ENCODE data around the gene TRAPPC10.

The TRAPPC10 gene

GRCh38 chr21:44012474-44013379, 618 bp downstream of the TRAPPC10 start:
- peak overlapping the region; percentile 64 for H3K4me2 ChIP-seq (ENCODE audit: low read length)
- H3K79me2 ChIP-seq (ENCODE audit: control insufficient read depth, low read length) = peaks cover 62% of the 10 kb centered on the region
- peak overlapping the region; percentile 63 for H3K27ac ChIP-seq (ENCODE audit: low read depth, low read length)
- H3K27me3 ChIP-seq (ENCODE audit: control insufficient read depth, low read length) = no peaks in the 10 kb centered on the region
- peak overlapping the region; percentile 80 for H3K4me3 ChIP-seq (ENCODE audit: low read length)
- no peak; the same call in 1 of the 2 replicates for TF ChIP-seq EZH2phosphoT487 (IDR thresholded peaks at IDR 0.05; ENCODE audit: borderline replicate concordance, low read length)
- peak; percentile 55 for TF ChIP-seq CTCF (IDR thresholded peaks at IDR 0.05; ENCODE audit: low read depth, low read length, poor library complexity, severe bottlenecking)
- peaks cover 42% of the 10 kb centered on the region for H3K4me1 ChIP-seq (ENCODE audit: control insufficient read depth, low read length)
- no peaks in the 10 kb centered on the region for H3K9me3 ChIP-seq (ENCODE audit: control insufficient read depth, insufficient read depth, low read length)
- H4K20me1 ChIP-seq (ENCODE audit: control insufficient read depth, insufficient read depth, low read depth, low read length) = peaks cover 8% of the 10 kb centered on the region
- peaks cover 4% of the 10 kb centered on the region; the same call in 1 of the 2 replicates for H3F3A ChIP-seq (ENCODE audit: control insufficient read depth, insufficient read depth)
- H3K9me2 ChIP-seq (replicated peaks; ENCODE audit: control insufficient read depth, low read length) = no peaks in the 10 kb centered on the region
- H3K36me3 ChIP-seq (ENCODE audit: control insufficient read depth, low read length) = peaks cover 8% of the 10 kb centered on the region

- Histone ChIP-seq H3K4me3 (ENCODE audit: low read length) (peak overlapping the region; percentile 80), H3K4me1 (ENCODE audit: control insufficient read depth, low read length) (peaks cover 44% of the 10 kb centered on the region), H3K27me3 (ENCODE audit: control insufficient read depth, low read length) (no peaks in the 10 kb centered on the region), H3F3A (ENCODE audit: control insufficient read depth, insufficient read depth) (peaks cover 4% of the 10 kb centered on the region; the same call in 1 of the 2 replicates), H3K36me3 (ENCODE audit: control insufficient read depth, low read length) (peaks cover 8% of the 10 kb centered on the region), H3K79me2 (ENCODE audit: control insufficient read depth, low read length) (peaks cover 70% of the 10 kb centered on the region), H4K20me1 (ENCODE audit: control insufficient read depth, insufficient read depth, low read depth, low read length) (peaks cover 8% of the 10 kb centered on the region), H3K9me2 (replicated peaks; ENCODE audit: control insufficient read depth, low read length) (no peaks in the 10 kb centered on the region), H3K9me3 (ENCODE audit: control insufficient read depth, insufficient read depth, low read length) (no peaks in the 10 kb centered on the region), H3K4me2 (ENCODE audit: low read length) (peak overlapping the region; percentile 64), H3K27ac (ENCODE audit: low read depth, low read length) (peak overlapping the region; percentile 63)
- TF ChIP-seq EZH2phosphoT487 (IDR thresholded peaks at IDR 0.05; ENCODE audit: borderline replicate concordance, low read length) = no peak
- TF ChIP-seq CTCF (IDR thresholded peaks at IDR 0.05; ENCODE audit: low read depth, low read length, poor library complexity, severe bottlenecking) = no peak
Measured at GRCh38 chr21:44013380-44014088, 1.4 kb downstream of the TRAPPC10 start.

- no peak for TF ChIP-seq EZH2phosphoT487 (IDR thresholded peaks at IDR 0.05; ENCODE audit: borderline replicate concordance, low read length)
- TF ChIP-seq CTCF (IDR thresholded peaks at IDR 0.05; ENCODE audit: low read depth, low read length, poor library complexity, severe bottlenecking) = no peak
- H3K27me3 ChIP-seq (ENCODE audit: control insufficient read depth, low read length) = no peaks in the 10 kb centered on the region
- peaks cover 5% of the 10 kb centered on the region for H3K36me3 ChIP-seq (ENCODE audit: control insufficient read depth, low read length)
- no peak overlapping the region for H3K4me3 ChIP-seq (ENCODE audit: low read length)
- peaks cover 4% of the 10 kb centered on the region; the same call in 1 of the 2 replicates for H3F3A ChIP-seq (ENCODE audit: control insufficient read depth, insufficient read depth)
- peaks cover 50% of the 10 kb centered on the region for H3K4me1 ChIP-seq (ENCODE audit: control insufficient read depth, low read length)
- H3K9me3 ChIP-seq (ENCODE audit: control insufficient read depth, insufficient read depth, low read length) = no peaks in the 10 kb centered on the region
- H3K79me2 ChIP-seq (ENCODE audit: control insufficient read depth, low read length) = peaks cover 100% of the 10 kb centered on the region
- H3K4me2 ChIP-seq (ENCODE audit: low read length) = no peak overlapping the region
- no peaks in the 10 kb centered on the region for H3K9me2 ChIP-seq (replicated peaks; ENCODE audit: control insufficient read depth, low read length)
- H3K27ac ChIP-seq (ENCODE audit: low read depth, low read length) = no peak overlapping the region
- peaks cover 15% of the 10 kb centered on the region for H4K20me1 ChIP-seq (ENCODE audit: control insufficient read depth, insufficient read depth, low read depth, low read length)
Measured at GRCh38 chr21:44017601-44018000, 5.5 kb downstream of the TRAPPC10 start.
